Kidney (tissue), 14 donors: Measurements from ENCODE around the gene HECTD4. TPM values are rescaled to one million over a fixed set of nuclear protein-coding genes. Genes with fewer than 3 reads are reported as not detected.

Source experiments
- DNase-seq, 5 donors: peaks; one replicate each; pipeline ENCODE4 v3.0.0-alpha.2; 2013 to 2020
- FAIRE-seq: peaks from 2 replicates; lab custom pipeline; 2012; peaks lifted over from hg19 to GRCh38; lab: Jason Lieb, UNC
- H3K27ac ChIP-seq, 2 donors: one replicate each; pipeline ENCODE4 v1.7.0; 2013; ENCODE audit warnings: low read depth in 2 of 2, low read length in 2 of 2, inconsistent platforms in 1 of 2
- H3K27me3 ChIP-seq: one replicate; pipeline ENCODE4 v1.7.1; 2013; ENCODE audit warnings: low read length, inconsistent platforms; ENCODE audit not compliant: control insufficient read depth, insufficient read depth
- H3K36me3 ChIP-seq, 3 donors: one replicate each; pipeline versions ENCODE4 v1.7.0 to v1.7.1; 2013; ENCODE audit warnings: low read length in 3 of 3, control low read depth in 1 of 3, inconsistent platforms in 1 of 3; ENCODE audit not compliant: insufficient read depth in 3 of 3, control insufficient read depth in 2 of 3
- H3K4me1 ChIP-seq, 3 donors: one replicate each; pipeline versions ENCODE4 v1.7.0 to v1.7.1; 2013; ENCODE audit warnings: low read length in 3 of 3, inconsistent platforms in 1 of 3, low read depth in 1 of 3; ENCODE audit not compliant: control insufficient read depth in 2 of 3, insufficient read depth in 2 of 3
- H3K4me3 ChIP-seq, 3 donors: one replicate each; pipeline versions ENCODE4 v1.7.0 to v1.8.1; 2013; ENCODE audit warnings: low read length in 3 of 3, control low read depth in 1 of 3, inconsistent platforms in 1 of 3
- H3K9ac ChIP-seq, 3 donors: one replicate each; pipeline versions ENCODE4 v1.7.0 to v1.7.1; 2013; ENCODE audit warnings: low read length in 3 of 3, control low read depth in 1 of 3, inconsistent platforms in 1 of 3
- H3K9me3 ChIP-seq, 3 donors: one replicate each; pipeline versions ENCODE4 v1.7.0 to v1.7.1; 2013; ENCODE audit warnings: low read length in 3 of 3, control low read depth in 1 of 3, inconsistent platforms in 1 of 3; ENCODE audit not compliant: control insufficient read depth in 2 of 3, insufficient read depth in 1 of 3
- intact Hi-C: fragments of 100-400 bp; cut with DNase I; formaldehyde crosslinking; loops from one replicate; pipeline ENCODE4 v1.11.1; 2022
- polyA plus RNA-seq: library from polyadenylated mRNA; stranded (reverse); fragments of 350-450 nt; fragmentation: Illumina TruSeq; extraction: RNeasy Lipid Tissue Mini Kit (QIAGEN cat#74804); gene quantifications from one replicate; pipeline ENCODE4 v1.2.3, GENCODE V29; 2014; ENCODE audit warnings: low read depth, low replicate concordance; ENCODE audit not compliant: insufficient read depth
- total RNA-seq: library from RNA; stranded (reverse); fragmentation: NEBNext Ultra II Directional; extraction: Animal tissue kit (Norgen Biotek cat#: 25700); gene quantifications from one replicate; pipeline ENCODE4 v1.2.1, GENCODE V29; 2021
- TF ChIP-seq, protein P1 (sequence below): IDR thresholded peaks from 3 replicates; pipeline ENCODE4 v1.5.1; 2012; ENCODE audit warnings: mild to moderate bottlenecking, moderate library complexity, borderline replicate concordance; ENCODE audit not compliant: insufficient read depth; ENCODE audit errors: extremely low read depth
- donor health status: control.
- donor health status: control.
- donor health status: control.
- donor health status: control.
- donor health status: control.
- donor health status: DM: yes; HTN: yes; CAD: no.
- donor health status: Normal renal cell carcinoma (clear cell type).

The HECTD4 gene
- total and polyA plus RNA-seq, 2 donors from 2014 or later, result 15.6 to 53.1 TPM

GRCh38 chr12:112386726-112387125 is 4.5 kb upstream of the HECTD4 start:
- H3K27ac ChIP-seq, result no peak overlapping the region
- H3K4me3 ChIP-seq, result no peak overlapping the region
- H3K27me3 ChIP-seq, result no peaks in the 10 kb centered on the region
- H3K9me3 ChIP-seq, result no peaks in the 10 kb centered on the region
- TF ChIP-seq, protein P1, sequence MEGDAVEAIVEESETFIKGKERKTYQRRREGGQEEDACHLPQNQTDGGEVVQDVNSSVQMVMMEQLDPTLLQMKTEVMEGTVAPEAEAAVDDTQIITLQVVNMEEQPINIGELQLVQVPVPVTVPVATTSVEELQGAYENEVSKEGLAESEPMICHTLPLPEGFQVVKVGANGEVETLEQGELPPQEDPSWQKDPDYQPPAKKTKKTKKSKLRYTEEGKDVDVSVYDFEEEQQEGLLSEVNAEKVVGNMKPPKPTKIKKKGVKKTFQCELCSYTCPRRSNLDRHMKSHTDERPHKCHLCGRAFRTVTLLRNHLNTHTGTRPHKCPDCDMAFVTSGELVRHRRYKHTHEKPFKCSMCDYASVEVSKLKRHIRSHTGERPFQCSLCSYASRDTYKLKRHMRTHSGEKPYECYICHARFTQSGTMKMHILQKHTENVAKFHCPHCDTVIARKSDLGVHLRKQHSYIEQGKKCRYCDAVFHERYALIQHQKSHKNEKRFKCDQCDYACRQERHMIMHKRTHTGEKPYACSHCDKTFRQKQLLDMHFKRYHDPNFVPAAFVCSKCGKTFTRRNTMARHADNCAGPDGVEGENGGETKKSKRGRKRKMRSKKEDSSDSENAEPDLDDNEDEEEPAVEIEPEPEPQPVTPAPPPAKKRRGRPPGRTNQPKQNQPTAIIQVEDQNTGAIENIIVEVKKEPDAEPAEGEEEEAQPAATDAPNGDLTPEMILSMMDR, result no peak
- FAIRE-seq (no peak), DNase-seq (no peak)
- intact Hi-C loops, result loop anchor here (10.0 kb wide), 1 partner anchor 112 kb away; no protein-coding TSS in a partner anchor
- H3K9ac ChIP-seq, result no peak overlapping the region
- no peaks in the 10 kb centered on the region for H3K36me3 ChIP-seq
- no peaks in the 10 kb centered on the region for H3K4me1 ChIP-seq

DNA sequence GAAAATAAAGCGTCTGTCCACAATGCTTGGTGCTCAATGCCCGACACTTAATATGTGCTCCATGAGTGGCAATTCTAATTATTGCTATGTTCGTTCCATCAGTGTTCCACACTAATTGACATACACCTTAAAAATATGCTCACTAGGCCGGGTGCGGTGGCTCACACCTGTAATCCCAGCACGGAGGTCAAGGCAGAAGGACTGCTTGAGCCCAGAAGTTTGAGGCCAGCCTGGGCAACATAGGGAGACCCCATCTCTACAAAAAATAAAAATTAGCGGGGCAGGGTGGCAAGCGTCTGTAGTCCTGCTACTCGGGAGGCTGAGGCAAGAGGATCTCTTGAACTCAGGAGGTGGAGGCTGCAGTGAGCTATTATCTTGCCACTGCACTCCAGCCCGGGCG is 635 bp upstream of the HECTD4 start:
- TF ChIP-seq, protein P1, result no peak
- intact Hi-C loops, result loop anchor here (10.0 kb wide), 1 partner anchor 108 kb away; no protein-coding TSS in a partner anchor
- DNase-seq (peak in 1 of 5 donors; percentile 54), FAIRE-seq (no peak)
- Histone ChIP-seq H3K4me3 (peak overlapping the region; percentile 36 to 74 (median 65)), H3K27me3 (no peaks in the 10 kb centered on the region), H3K9me3 (no peaks in the 10 kb centered on the region), H3K36me3 (no peaks in the 10 kb centered on the region), H3K4me1 (peaks cover 0 to 11% (median 7%) of the 10 kb centered on the region in 3 donors), H3K27ac (peak overlapping the region in 1 of 2 donors; percentile 83), H3K9ac (peak overlapping the region in 2 of 3 donors; percentile 2 to 56)

- Histone ChIP-seq H3K9ac (peak overlapping the region; percentile 36 to 81 (median 59)), H3K27ac (peak overlapping the region in 1 of 2 donors; percentile 65), H3K36me3 (no peaks in the 10 kb centered on the region), H3K9me3 (no peaks in the 10 kb centered on the region), H3K4me3 (peak overlapping the region; percentile 67 to 83 (median 72)), H3K27me3 (no peaks in the 10 kb centered on the region), H3K4me1 (peaks cover 0 to 11% (median 7%) of the 10 kb centered on the region in 3 donors)
- TF ChIP-seq, protein P1, result no peak
- intact Hi-C loops, result loop anchor here (10.0 kb wide), 1 partner anchor 107 kb away; no protein-coding TSS in a partner anchor
- FAIRE-seq, result no peak
- DNase-seq, result peak; percentile 35 to 77 (median 54)
Observed at GRCh38 chr12:112381406-112381882, 787 bp downstream of the HECTD4 start.
